Osteoblast (primary cell): ENCODE results near the gene LIMK1. TPM values are rescaled to one million over a fixed set of nuclear protein-coding genes. Genes with fewer than 3 reads are reported as not detected.

Experiments used
- DNase-seq: peaks from one replicate; pipeline ENCODE4 v3.0.0; 2011; ENCODE audit warnings: low spot score, mixed read lengths; ENCODE audit not compliant: insufficient read length; ENCODE audit errors: missing footprints
- H2AFZ ChIP-seq: 2 replicates; pipeline ENCODE4 v1.6.0; 2011; ENCODE audit warnings: mild to moderate bottlenecking, low read length
- H3K27ac ChIP-seq: 2 replicates; pipeline ENCODE4 v1.5.1; 2011; ENCODE audit warnings: mild to moderate bottlenecking, low read depth, low read length, moderate library complexity
- H3K27me3 ChIP-seq: 2 replicates; pipeline ENCODE4 v1.6.0; 2012; ENCODE audit warnings: mild to moderate bottlenecking, control low read depth, inconsistent platforms, low read length, moderate library complexity; ENCODE audit not compliant: insufficient read depth
- H3K36me3 ChIP-seq: 2 replicates; pipeline ENCODE4 v1.5.1; 2011; ENCODE audit warnings: mild to moderate bottlenecking, low read length, control low read depth, moderate library complexity; ENCODE audit not compliant: insufficient read depth
- H3K4me1 ChIP-seq: 2 replicates; pipeline ENCODE4 v1.5.1; 2011; ENCODE audit warnings: mild to moderate bottlenecking, low read length, control low read depth, moderate library complexity; ENCODE audit not compliant: insufficient read depth
- H3K4me2 ChIP-seq: 2 replicates; pipeline ENCODE4 v1.6.0; 2011; ENCODE audit warnings: mild to moderate bottlenecking, low read length; ENCODE audit not compliant: insufficient read depth
- H3K4me3 ChIP-seq: fragments of 200-600 bp; sonication (generic); 3 replicates; pipeline ENCODE4 v1.5.1; 2012; ENCODE audit warnings: mild to moderate bottlenecking, low read length, inconsistent platforms; ENCODE audit not compliant: insufficient read depth
- H3K79me2 ChIP-seq: 2 replicates; pipeline ENCODE4 v1.6.0; 2012; ENCODE audit warnings: mild to moderate bottlenecking, low read length, control low read depth, inconsistent platforms; ENCODE audit not compliant: insufficient read depth
- H3K9me3 ChIP-seq: 2 replicates; pipeline ENCODE4 v1.5.1; 2011; ENCODE audit warnings: low read depth, low read length, control low read depth
- H4K20me1 ChIP-seq: 2 replicates; pipeline ENCODE4 v1.6.0; 2012; ENCODE audit warnings: mild to moderate bottlenecking, low read length, control low read depth; ENCODE audit not compliant: insufficient read depth
- total RNA-seq: library from RNA; depleted of rRNA; stranded (reverse); fragments of >200 nt; gene quantifications from 2 replicates; pipeline ENCODE4 v1.2.3, GENCODE V29; 2012
- TF ChIP-seq, protein P1 (sequence below): IDR thresholded peaks from 2 replicates; pipeline ENCODE4 v1.5.1; 2011; ENCODE audit warnings: mild to moderate bottlenecking, low read depth, low read length, moderate library complexity; ENCODE audit errors: extremely low read depth

LIMK1 gene
- total RNA-seq, 1 donor: 46.7 TPM

DNA sequence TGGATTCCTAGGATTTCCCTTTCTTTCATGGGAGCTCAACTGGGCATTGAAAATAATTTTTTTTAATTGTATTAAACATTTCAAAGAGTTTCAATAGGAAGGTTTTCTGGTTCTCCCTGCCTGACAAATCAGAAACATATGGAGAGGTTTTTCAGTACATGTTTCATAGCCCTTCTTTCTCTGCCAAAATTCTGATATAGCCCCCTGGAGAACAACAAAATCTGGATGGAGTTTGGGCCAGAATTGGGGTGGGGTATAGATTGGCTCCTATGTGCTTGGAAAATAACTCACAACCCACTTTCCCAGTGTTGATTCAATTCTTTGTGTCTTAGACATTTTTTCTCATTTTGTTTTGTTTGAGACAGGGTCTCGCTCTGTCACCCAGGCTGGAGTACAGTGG lies 66.0 kb downstream of the LIMK1 start:
- Histone ChIP-seq H3K4me2 (no peak overlapping the region), H3K9me3 (peaks cover 2% of the 10 kb centered on the region), H3K27ac (no peak overlapping the region), H3K4me1 (no peaks in the 10 kb centered on the region), H3K27me3 (no peaks in the 10 kb centered on the region), H3K79me2 (no peaks in the 10 kb centered on the region), H3K4me3 (no peak overlapping the region), H3K36me3 (no peaks in the 10 kb centered on the region), H4K20me1 (no peaks in the 10 kb centered on the region), H2AFZ (no peak overlapping the region)
- no peak for DNase-seq
- TF ChIP-seq, protein P1, sequence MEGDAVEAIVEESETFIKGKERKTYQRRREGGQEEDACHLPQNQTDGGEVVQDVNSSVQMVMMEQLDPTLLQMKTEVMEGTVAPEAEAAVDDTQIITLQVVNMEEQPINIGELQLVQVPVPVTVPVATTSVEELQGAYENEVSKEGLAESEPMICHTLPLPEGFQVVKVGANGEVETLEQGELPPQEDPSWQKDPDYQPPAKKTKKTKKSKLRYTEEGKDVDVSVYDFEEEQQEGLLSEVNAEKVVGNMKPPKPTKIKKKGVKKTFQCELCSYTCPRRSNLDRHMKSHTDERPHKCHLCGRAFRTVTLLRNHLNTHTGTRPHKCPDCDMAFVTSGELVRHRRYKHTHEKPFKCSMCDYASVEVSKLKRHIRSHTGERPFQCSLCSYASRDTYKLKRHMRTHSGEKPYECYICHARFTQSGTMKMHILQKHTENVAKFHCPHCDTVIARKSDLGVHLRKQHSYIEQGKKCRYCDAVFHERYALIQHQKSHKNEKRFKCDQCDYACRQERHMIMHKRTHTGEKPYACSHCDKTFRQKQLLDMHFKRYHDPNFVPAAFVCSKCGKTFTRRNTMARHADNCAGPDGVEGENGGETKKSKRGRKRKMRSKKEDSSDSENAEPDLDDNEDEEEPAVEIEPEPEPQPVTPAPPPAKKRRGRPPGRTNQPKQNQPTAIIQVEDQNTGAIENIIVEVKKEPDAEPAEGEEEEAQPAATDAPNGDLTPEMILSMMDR: no peak

GRCh38 chr7:74153736-74154135 lies 70.1 kb downstream of the LIMK1 start:
- H2AFZ ChIP-seq: no peak overlapping the region
- no peaks in the 10 kb centered on the region for H3K9me3 ChIP-seq
- TF ChIP-seq, protein P1: no peak

DNA sequence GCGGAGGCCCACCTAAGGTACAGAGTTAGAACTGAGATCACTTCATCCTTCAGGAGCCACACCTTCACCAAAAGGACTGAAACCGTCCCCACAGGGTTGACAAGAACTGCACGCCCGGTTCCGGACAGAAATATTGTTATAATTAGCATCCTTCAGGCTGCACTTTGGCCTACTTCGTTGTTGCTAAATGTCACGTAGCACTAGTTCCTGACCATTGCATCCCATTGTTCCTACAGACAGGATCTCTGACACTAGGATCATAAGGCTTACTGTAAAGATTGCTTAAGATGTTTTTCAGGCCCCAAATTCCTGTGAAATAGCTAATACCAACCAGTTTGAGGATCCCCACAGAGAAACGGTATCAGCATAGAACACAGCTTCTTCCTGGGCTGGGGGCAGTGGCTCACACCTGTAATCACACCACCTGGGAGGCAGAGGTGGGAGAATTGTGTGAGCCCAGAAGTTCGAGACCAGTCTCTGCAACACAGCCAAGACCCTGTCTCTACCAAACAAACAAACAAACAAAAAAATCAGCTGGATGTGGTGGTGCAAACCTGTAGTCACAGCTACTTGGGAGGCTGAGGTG lies 72.3 kb downstream of the LIMK1 start:
- Histone ChIP-seq H3K4me1 (no peaks in the 10 kb centered on the region), H3K27me3 (no peaks in the 10 kb centered on the region), H2AFZ (no peak overlapping the region), H3K27ac (no peak overlapping the region), H4K20me1 (no peaks in the 10 kb centered on the region), H3K36me3 (no peaks in the 10 kb centered on the region), H3K9me3 (no peaks in the 10 kb centered on the region), H3K4me2 (no peak overlapping the region), H3K79me2 (no peaks in the 10 kb centered on the region), H3K4me3 (no peak overlapping the region)
- DNase-seq: no peak
- TF ChIP-seq, protein P1: no peak

More at GRCh38 chr7:74153736-74154135, 70.1 kb downstream of the LIMK1 start:
- no peaks in the 10 kb centered on the region for H4K20me1 ChIP-seq
- DNase-seq: no peak
- H3K4me3 ChIP-seq: no peak overlapping the region
- H3K4me1 ChIP-seq: no peaks in the 10 kb centered on the region
- no peaks in the 10 kb centered on the region for H3K79me2 ChIP-seq
- no peaks in the 10 kb centered on the region for H3K36me3 ChIP-seq
- no peak overlapping the region for H3K4me2 ChIP-seq
- H3K27ac ChIP-seq: no peak overlapping the region
- H3K27me3 ChIP-seq: no peaks in the 10 kb centered on the region

DNA sequence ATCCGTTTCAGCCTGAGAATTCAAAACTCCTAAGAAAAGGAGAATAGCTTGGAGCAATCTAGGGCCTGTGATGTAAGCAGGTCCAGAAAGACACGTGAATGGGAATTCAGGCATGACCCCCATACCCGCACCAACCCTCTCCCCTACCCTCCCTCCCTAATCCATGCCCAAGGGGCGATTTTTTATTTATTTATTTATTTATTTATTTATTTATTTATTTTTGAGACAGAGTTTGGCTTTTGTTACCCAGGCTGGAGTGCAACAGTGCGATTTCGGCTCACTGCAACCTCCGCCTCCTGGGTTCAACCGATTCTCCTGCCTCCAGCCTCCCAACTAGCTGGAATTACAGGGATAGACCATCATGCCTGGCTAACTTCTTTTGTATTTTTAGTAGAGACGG lies 74.0 kb downstream of the LIMK1 start:
- H3K4me2 ChIP-seq: no peak overlapping the region
- no peak overlapping the region for H2AFZ ChIP-seq
- no peaks in the 10 kb centered on the region for H3K36me3 ChIP-seq
- H3K4me3 ChIP-seq: no peak overlapping the region
- H3K27ac ChIP-seq: no peak overlapping the region
- no peaks in the 10 kb centered on the region for H3K9me3 ChIP-seq
- H3K27me3 ChIP-seq: no peaks in the 10 kb centered on the region
- H4K20me1 ChIP-seq: no peaks in the 10 kb centered on the region
- TF ChIP-seq, protein P1: no peak
- no peaks in the 10 kb centered on the region for H3K79me2 ChIP-seq
- no peaks in the 10 kb centered on the region for H3K4me1 ChIP-seq
- DNase-seq: no peak
